GM12892 (cell line): ENCODE results near the gene PTK6.
"Not testable (repeated sequence)": the region's sequence is repeated elsewhere in the genome, so short reads cannot be mapped to it uniquely, and the experiment has no call there.

Experiments used
- POLR2A ChIP-seq: IDR thresholded peaks from 2 replicates; pipeline ENCODE4 v1.6.1; 2011; ENCODE audit warnings: low read depth, low read length, control low read depth
- POLR2AphosphoS5 ChIP-seq: IDR thresholded peaks from 2 replicates; pipeline ENCODE4 v1.6.1; 2011; ENCODE audit warnings: low read depth, low read length, control low read depth
- TAF1 ChIP-seq: IDR thresholded peaks from 2 replicates; pipeline ENCODE4 v1.6.1; 2011; ENCODE audit warnings: low read depth, mild to moderate bottlenecking, control low read depth, low read length, borderline replicate concordance

GRCh38 chr20:63559485-63560332 is 22.5 kb upstream of the PTK6 start:
- not testable (repeated sequence) for TF ChIP-seq POLR2A, TAF1, POLR2AphosphoS5
